Skeletal muscle satellite cell (primary cell): ENCODE results near the gene KCNA1.

Experiments
- H3K27me3 ChIP-seq: 2 replicates; pipeline ENCODE4 v1.7.0; 2013; ENCODE audit warnings: low read length; ENCODE audit not compliant: control insufficient read depth, insufficient read depth
- H3K36me3 ChIP-seq: 2 replicates; pipeline ENCODE4 v1.7.0; 2013; ENCODE audit warnings: mild to moderate bottlenecking, control low read depth, low read length; ENCODE audit not compliant: insufficient read depth
- H3K4me1 ChIP-seq: 2 replicates; pipeline ENCODE4 v1.7.0; 2013; ENCODE audit warnings: low read length; ENCODE audit not compliant: control insufficient read depth, insufficient read depth
- H3K4me2 ChIP-seq: 2 replicates; pipeline ENCODE4 v1.7.0; 2013; ENCODE audit warnings: mild to moderate bottlenecking, low read length
- H3K4me3 ChIP-seq: 2 replicates; pipeline ENCODE4 v1.7.0; 2013; ENCODE audit warnings: low read length
- H3K9ac ChIP-seq: 2 replicates; pipeline ENCODE4 v1.7.0; 2013; ENCODE audit warnings: mild to moderate bottlenecking, low read depth, low read length, moderate library complexity
- H3K9me3 ChIP-seq: replicated peaks from 2 replicates; pipeline ENCODE4 v1.7.0; 2013; ENCODE audit warnings: mild to moderate bottlenecking, control low read depth, low read length

Gene KCNA1

GRCh38 chr12:4951083-4951482 is 41.4 kb downstream of the KCNA1 start:
- H3K4me2 ChIP-seq: no peak overlapping the region
- H3K4me3 ChIP-seq: no peak overlapping the region
- no peaks in the 10 kb centered on the region for H3K27me3 ChIP-seq
- no peaks in the 10 kb centered on the region for H3K9me3 ChIP-seq
- H3K9ac ChIP-seq: no peak overlapping the region
- peaks cover 6% of the 10 kb centered on the region for H3K4me1 ChIP-seq
- no peaks in the 10 kb centered on the region for H3K36me3 ChIP-seq

GRCh38 chr12:4951601-4952000 is 41.9 kb downstream of the KCNA1 start:
- H3K36me3 ChIP-seq: no peaks in the 10 kb centered on the region
- H3K4me1 ChIP-seq: peaks cover 9% of the 10 kb centered on the region

GRCh38 chr12:4954621-4955354 is 45.1 kb downstream of the KCNA1 start:
- Histone ChIP-seq H3K4me3 (no peak overlapping the region), H3K4me1 (peaks cover 24% of the 10 kb centered on the region), H3K4me2 (no peak overlapping the region), H3K27me3 (no peaks in the 10 kb centered on the region), H3K9me3 (no peaks in the 10 kb centered on the region), H3K36me3 (no peaks in the 10 kb centered on the region), H3K9ac (no peak overlapping the region)

More at GRCh38 chr12:4951601-4952000, 41.9 kb downstream of the KCNA1 start:
- H3K9ac ChIP-seq: no peak overlapping the region
- no peaks in the 10 kb centered on the region for H3K27me3 ChIP-seq
- no peak overlapping the region for H3K4me2 ChIP-seq
- H3K4me3 ChIP-seq: no peak overlapping the region
- H3K9me3 ChIP-seq: no peaks in the 10 kb centered on the region

- Histone ChIP-seq H3K4me2 (no peak overlapping the region), H3K4me3 (no peak overlapping the region), H3K9ac (no peak overlapping the region), H3K36me3 (no peaks in the 10 kb centered on the region), H3K27me3 (no peaks in the 10 kb centered on the region), H3K9me3 (no peaks in the 10 kb centered on the region), H3K4me1 (peaks cover 28% of the 10 kb centered on the region)
Measured at GRCh38 chr12:4956054-4956453, 46.3 kb downstream of the KCNA1 start.

- H3K4me3 ChIP-seq: no peak overlapping the region
- H3K9me3 ChIP-seq: no peaks in the 10 kb centered on the region
- H3K9ac ChIP-seq: no peak overlapping the region
- H3K4me1 ChIP-seq: peaks cover 28% of the 10 kb centered on the region
- H3K36me3 ChIP-seq: no peaks in the 10 kb centered on the region
- H3K27me3 ChIP-seq: no peaks in the 10 kb centered on the region
- no peak overlapping the region for H3K4me2 ChIP-seq
Measured at GRCh38 chr12:4956968-4957367, 47.3 kb downstream of the KCNA1 start.

- no peak overlapping the region for H3K4me2 ChIP-seq
- no peaks in the 10 kb centered on the region for H3K27me3 ChIP-seq
- no peaks in the 10 kb centered on the region for H3K9me3 ChIP-seq
- H3K36me3 ChIP-seq: no peaks in the 10 kb centered on the region
- no peak overlapping the region for H3K9ac ChIP-seq
- H3K4me1 ChIP-seq: peaks cover 28% of the 10 kb centered on the region
- H3K4me3 ChIP-seq: no peak overlapping the region
Measured at GRCh38 chr12:4957761-4958160, 48.1 kb downstream of the KCNA1 start.

- peak overlapping the region; percentile 47 for H3K4me2 ChIP-seq
- no peaks in the 10 kb centered on the region for H3K36me3 ChIP-seq
- H3K4me1 ChIP-seq: peaks cover 28% of the 10 kb centered on the region
- no peaks in the 10 kb centered on the region for H3K9me3 ChIP-seq
- peak overlapping the region; percentile 26 for H3K4me3 ChIP-seq
- peak overlapping the region; percentile 9 for H3K9ac ChIP-seq
- H3K27me3 ChIP-seq: no peaks in the 10 kb centered on the region
Measured at GRCh38 chr12:4958697-4959375, 49.1 kb downstream of the KCNA1 start.

- Histone ChIP-seq H3K4me2 (peak overlapping the region; percentile 37), H3K9ac (peak overlapping the region; percentile 9), H3K9me3 (no peaks in the 10 kb centered on the region), H3K4me3 (peak overlapping the region; percentile 26), H3K4me1 (peaks cover 28% of the 10 kb centered on the region), H3K36me3 (no peaks in the 10 kb centered on the region), H3K27me3 (no peaks in the 10 kb centered on the region)
Measured at GRCh38 chr12:4959381-4959780, 49.7 kb downstream of the KCNA1 start.

GRCh38 chr12:4960030-4960429 is 50.3 kb downstream of the KCNA1 start:
- Histone ChIP-seq H3K27me3 (no peaks in the 10 kb centered on the region), H3K36me3 (no peaks in the 10 kb centered on the region), H3K9ac (peak overlapping the region; percentile 9), H3K9me3 (no peaks in the 10 kb centered on the region), H3K4me2 (peak overlapping the region; percentile 37), H3K4me3 (no peak overlapping the region), H3K4me1 (peaks cover 28% of the 10 kb centered on the region)

- H3K36me3 ChIP-seq: no peaks in the 10 kb centered on the region
- H3K27me3 ChIP-seq: no peaks in the 10 kb centered on the region
- H3K9ac ChIP-seq: no peak overlapping the region
- no peak overlapping the region for H3K4me3 ChIP-seq
- no peak overlapping the region for H3K4me2 ChIP-seq
- H3K4me1 ChIP-seq: peaks cover 27% of the 10 kb centered on the region
- no peaks in the 10 kb centered on the region for H3K9me3 ChIP-seq
Measured at GRCh38 chr12:4960547-4960946, 50.8 kb downstream of the KCNA1 start.

GRCh38 chr12:4961311-4961710 is 51.6 kb downstream of the KCNA1 start:
- H3K4me3 ChIP-seq: no peak overlapping the region
- H3K36me3 ChIP-seq: no peaks in the 10 kb centered on the region
- H3K27me3 ChIP-seq: peaks cover 1% of the 10 kb centered on the region
- H3K9me3 ChIP-seq: no peaks in the 10 kb centered on the region
- no peak overlapping the region for H3K9ac ChIP-seq
- H3K4me2 ChIP-seq: no peak overlapping the region
- peaks cover 19% of the 10 kb centered on the region for H3K4me1 ChIP-seq
